NB4 (cell line): Measurements from ENCODE around the gene NIBAN1.
"Not testable (repeated sequence)": the region's sequence is repeated elsewhere in the genome, so short reads cannot be mapped to it uniquely, and the experiment has no call there.

Experiments used
- DNase-seq: peaks from one replicate; pipeline ENCODE4 v3.0.0; 2010; ENCODE audit warnings: low read depth
- H3K4me3 ChIP-seq: one replicate; pipeline ENCODE4 v1.5.1; 2011; ENCODE audit warnings: mild to moderate bottlenecking, low read depth, low read length, moderate library complexity
- CTCF ChIP-seq: IDR thresholded peaks from one replicate; pipeline ENCODE4 v1.5.1; 2012; ENCODE audit warnings: low read depth, low read length
- MYC ChIP-seq: IDR thresholded peaks from 2 replicates; pipeline ENCODE4 v1.6.1; 2011; ENCODE audit warnings: low read depth, low read length
- POLR2A ChIP-seq: IDR thresholded peaks from 2 replicates; pipeline ENCODE4 v1.6.1; 2011; ENCODE audit warnings: mild to moderate bottlenecking; ENCODE audit not compliant: insufficient read length; ENCODE audit errors: extremely low read depth
- TF ChIP-seq, protein P1 (sequence below): IDR thresholded peaks from 2 replicates; pipeline ENCODE4 v1.6.1; 2011; ENCODE audit warnings: low read depth, low read length

The NIBAN1 gene

GRCh38 chr1:185015631-185016030 is 41.3 kb upstream of the NIBAN1 start:
- H3K4me3 ChIP-seq, result no peak overlapping the region
- DNase-seq, result no peak
- TF ChIP-seq, protein P1, sequence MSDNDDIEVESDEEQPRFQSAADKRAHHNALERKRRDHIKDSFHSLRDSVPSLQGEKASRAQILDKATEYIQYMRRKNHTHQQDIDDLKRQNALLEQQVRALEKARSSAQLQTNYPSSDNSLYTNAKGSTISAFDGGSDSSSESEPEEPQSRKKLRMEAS, result no peak
- TF ChIP-seq CTCF, result no peak
- no peak for TF ChIP-seq POLR2A
- TF ChIP-seq MYC, result no peak

GRCh38 chr1:185014941-185015340 is 40.6 kb upstream of the NIBAN1 start:
- H3K4me3 ChIP-seq, result no peak overlapping the region
- no peak for TF ChIP-seq MYC
- no peak for TF ChIP-seq POLR2A
- TF ChIP-seq, protein P1, result no peak
- no peak for TF ChIP-seq CTCF
- DNase-seq, result no peak

- H3K4me3 ChIP-seq, result no peak overlapping the region
- TF ChIP-seq, protein P1, result no peak
- TF ChIP-seq MYC, result no peak
- no peak for TF ChIP-seq CTCF
- no peak for TF ChIP-seq POLR2A
- no peak for DNase-seq
These were observed 36.1 kb upstream of the NIBAN1 start for GRCh38 chr1:185010361-185010760.

- DNase-seq, result no peak
- no peak overlapping the region for H3K4me3 ChIP-seq
- TF ChIP-seq CTCF (no peak), MYC (no peak), POLR2A (no peak)
- TF ChIP-seq, protein P1, result no peak
These were observed 34.5 kb upstream of the NIBAN1 start for GRCh38 chr1:185008838-185009237.

DNA sequence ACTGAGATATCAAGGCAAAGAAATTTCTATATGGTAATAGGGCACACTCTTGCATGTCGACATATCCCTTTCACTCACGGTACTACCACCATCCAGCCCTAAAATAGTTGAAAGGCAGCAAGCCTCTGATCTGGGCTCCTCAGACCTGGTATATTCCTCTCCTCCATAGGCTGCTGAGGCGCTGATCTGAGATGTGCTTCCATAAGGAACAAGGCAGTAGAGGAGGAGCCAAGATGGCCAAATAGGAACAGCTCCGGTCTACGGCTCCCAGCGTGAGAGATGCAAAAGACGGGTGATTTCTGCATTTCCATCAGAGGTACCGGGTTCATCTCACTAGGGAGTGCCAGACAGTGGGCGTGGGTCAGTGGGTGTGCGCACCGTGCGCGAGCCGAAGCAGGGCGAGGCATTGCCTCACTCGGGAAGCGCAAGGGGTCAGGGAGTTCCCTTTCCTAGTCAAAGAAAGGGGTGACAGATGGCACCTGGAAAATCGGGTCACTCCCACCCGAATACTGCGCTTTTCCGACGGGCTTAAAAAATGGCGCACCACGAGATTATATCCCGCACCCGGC is 27.1 kb upstream of the NIBAN1 start:
- not testable (repeated sequence) for DNase-seq, H3K4me3 ChIP-seq

DNA sequence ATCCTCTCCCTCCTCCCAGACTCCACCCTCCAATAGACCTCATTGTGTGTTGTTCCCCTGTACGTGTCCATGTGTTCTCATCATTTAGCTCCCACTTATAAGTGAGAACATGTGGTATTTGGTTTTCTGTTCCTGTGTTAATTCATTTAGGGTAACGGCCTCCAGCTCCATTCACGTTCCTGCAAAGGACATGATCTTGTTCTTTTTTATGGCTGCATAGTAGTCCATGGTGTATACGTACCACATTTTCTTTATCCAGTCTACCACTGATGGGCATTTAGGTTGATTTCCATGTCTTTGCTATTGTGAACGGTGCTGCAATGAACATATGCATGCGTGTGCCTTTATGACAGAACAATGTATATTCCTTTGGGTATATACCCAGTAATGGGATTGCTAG is 25.7 kb upstream of the NIBAN1 start:
- DNase-seq, H3K4me3 ChIP-seq: not testable (repeated sequence)

DNA sequence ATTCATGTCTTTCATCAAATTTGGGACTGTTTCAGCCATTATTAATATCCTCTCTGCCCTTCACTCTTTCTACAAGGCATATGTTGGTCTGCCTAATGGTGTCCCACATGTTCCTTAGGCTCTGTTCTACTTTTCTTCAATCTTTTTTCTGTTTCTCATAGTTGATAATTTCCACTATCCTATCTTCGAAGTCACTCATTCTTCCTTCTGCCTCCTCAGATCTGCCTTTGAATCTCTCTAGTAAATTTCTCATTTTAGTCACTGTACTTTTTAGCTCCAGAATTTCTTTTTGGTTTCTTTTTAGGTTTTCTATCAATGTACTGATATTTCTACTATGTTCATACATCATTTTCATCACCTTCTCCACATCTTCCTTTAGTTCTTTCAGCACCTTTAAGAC is 20.0 kb upstream of the NIBAN1 start:
- H3K4me3 ChIP-seq, result no peak overlapping the region
- DNase-seq, result no peak
- TF ChIP-seq POLR2A, result no peak
- no peak for TF ChIP-seq CTCF
- TF ChIP-seq MYC, result no peak
- TF ChIP-seq, protein P1, result no peak
